Stimulated activated CD8-positive, alpha-beta memory T cell treated with anti-CD3 and anti-CD28 coated beads, Interleukin-7, amount 100 ng/mL, for 48 hours (primary cell): ENCODE measurements around the gene ROBO2.

Experiments
- DNase-seq, 2 donors: peaks; one replicate each; pipeline ENCODE4 v3.0.0-alpha.2; 2020; ENCODE audit warnings: low read depth in 1 of 2; ENCODE audit errors: extremely low read depth in 1 of 2

ROBO2 gene

DNA sequence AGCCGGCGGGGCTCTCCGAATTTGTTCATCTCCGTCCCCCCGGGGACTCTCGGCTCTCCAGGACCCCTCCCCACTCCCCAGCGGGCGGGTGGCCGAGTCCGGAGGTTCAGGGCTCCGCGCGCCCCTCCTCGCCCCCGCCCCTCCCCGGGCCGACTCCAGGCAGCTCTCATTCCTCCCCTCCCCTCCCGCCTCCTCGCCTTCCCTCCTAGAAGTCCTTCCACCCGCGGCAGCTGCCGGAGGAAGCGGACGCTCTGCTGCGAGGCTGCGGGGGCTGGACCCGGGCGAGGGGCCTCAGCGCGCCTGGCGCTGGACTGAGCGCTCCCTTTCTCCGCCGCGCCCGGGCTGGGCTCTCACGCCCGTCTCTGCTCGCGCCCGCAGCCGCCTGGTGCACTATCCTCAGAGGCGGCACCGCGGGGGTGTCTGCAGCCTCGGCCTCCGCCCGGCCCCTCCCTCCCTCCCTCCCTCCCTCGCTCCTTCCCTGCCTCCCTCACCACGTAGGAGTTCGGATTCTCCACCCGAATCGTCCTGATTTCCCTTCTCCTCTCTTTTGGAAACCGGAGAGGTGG lies at the start of gene ROBO2:
Gene ROBO2 (plus strand): TSS at position 494 of the 566 bp plus-strand sequence. CDS start 687 bp downstream, outside the sequence.
- DNase-seq, result no peak

GRCh38 chr3:76990606-76991005 lies 49.3 kb upstream of the ROBO2 start:
- no peak for DNase-seq

DNA sequence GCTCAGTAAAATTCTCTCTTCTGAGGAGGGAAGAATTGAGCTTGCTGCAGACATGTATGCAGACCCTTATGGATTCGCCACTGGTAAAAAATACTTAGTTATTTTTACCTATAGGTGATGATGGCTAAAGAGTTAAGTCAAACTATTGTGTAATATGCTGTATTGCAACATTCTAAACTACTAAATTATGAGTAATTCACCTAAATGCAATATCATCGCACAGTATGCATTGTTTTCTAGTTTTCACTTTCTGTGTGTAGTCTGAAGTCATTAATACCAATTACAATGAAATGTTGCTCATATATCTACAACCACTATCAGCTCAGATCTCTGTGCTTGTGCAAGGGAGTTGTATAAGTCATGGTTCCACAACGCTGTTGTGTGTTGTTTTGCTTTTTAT lies 48.7 kb upstream of the ROBO2 start:
- DNase-seq, result no peak

DNA sequence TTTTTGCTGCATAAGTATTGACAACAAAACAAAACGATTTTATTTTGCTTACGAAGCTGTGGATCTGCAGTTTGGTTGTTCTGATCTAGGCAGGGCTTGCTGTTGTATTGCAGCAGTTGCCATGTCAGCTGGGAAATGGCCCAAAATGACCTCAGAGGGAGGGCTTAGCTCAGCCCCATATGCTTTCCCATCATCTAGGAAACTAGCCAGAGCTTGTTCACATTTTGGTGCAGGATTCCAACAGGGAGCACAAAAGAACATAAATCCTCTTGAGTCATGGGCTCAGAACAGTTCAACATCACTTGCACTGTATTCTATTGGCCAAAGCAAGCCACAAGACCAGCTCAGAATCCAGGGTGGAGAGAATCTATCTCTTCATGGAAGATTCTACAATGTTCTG lies 42.2 kb upstream of the ROBO2 start:
- no peak for DNase-seq

GRCh38 chr3:76998555-76998954 lies 41.3 kb upstream of the ROBO2 start:
- no peak for DNase-seq

DNA sequence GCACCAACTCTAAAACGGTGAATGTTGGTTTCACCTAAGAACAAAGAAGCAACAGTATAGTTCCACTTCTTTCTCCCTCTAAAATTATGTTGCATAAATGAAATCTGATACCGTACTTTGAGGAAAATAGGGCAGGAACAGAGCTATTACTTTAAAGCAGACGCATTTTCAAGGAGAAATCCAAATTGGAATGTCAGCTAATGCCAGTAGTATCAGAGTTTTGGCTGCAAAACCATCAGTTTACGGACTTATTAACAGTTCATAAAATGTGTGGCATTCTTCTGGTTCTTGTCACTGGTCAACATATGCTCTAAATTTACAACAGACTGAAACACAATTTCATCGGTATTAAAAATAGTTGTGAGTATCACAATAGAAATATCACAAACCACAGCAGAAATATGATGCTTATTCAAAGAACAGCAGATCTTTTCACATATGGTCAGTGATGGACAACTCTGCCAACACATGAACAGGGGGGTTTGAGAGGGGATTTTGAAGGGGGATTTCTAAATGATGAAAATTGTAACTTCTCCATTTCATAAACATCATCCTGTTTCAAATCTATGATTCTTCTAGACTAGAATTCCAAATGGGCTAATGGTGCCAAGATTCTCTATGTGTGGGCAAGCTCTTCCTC lies 38.7 kb upstream of the ROBO2 start:
- no peak for DNase-seq

DNA sequence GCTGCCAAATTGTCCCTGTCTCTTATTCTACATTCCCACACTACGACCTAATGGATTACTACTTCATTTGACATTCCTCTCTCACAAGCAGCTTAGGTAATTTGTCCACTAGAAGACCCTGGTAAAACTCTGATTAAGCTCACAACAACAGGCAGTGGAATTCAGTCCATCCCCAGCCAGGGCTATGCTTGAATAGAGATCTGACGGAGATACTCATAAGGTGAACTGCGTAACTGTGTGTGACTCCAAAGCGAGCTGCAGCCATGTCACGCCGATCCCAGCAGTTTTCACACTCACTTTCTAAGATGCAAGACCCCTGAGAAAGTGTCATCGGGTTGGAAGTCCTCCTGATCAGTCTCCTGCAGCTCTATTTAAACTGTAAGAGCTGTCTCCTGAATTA lies 25.7 kb upstream of the ROBO2 start:
- no peak for DNase-seq

- no peak for DNase-seq
Observed at GRCh38 chr3:77025471-77025870, 14.4 kb upstream of the ROBO2 start.

- no peak for DNase-seq
Observed at GRCh38 chr3:77026904-77027634, 12.8 kb upstream of the ROBO2 start.

- DNase-seq, result no peak
Observed at GRCh38 chr3:77028005-77028404, 11.9 kb upstream of the ROBO2 start.

- no peak for DNase-seq
Observed at GRCh38 chr3:77038468-77038929, 1.4 kb upstream of the ROBO2 start.

GRCh38 chr3:77038930-77039605 lies 831 bp upstream of the ROBO2 start:
- no peak for DNase-seq

DNA sequence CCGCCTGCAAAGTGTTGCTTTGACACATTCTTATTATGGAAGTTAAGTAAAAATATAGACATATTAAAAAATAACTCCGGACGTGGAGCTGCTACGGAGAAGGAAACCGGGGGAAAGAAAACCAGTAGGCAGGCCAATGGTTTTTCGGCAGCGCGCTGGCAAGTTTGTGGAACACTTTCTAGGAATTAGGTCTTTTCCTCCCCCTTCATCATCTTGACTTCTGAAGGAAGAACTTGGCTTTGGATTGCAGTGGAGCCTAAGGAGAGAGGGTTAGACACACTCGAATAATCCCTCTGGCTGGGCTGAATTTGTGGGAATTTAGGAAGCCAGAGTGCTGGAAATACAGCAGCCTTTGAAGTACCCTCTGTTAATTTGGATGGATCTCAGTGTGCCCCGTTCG lies 317 bp downstream of the ROBO2 start:
- no peak for DNase-seq

DNA sequence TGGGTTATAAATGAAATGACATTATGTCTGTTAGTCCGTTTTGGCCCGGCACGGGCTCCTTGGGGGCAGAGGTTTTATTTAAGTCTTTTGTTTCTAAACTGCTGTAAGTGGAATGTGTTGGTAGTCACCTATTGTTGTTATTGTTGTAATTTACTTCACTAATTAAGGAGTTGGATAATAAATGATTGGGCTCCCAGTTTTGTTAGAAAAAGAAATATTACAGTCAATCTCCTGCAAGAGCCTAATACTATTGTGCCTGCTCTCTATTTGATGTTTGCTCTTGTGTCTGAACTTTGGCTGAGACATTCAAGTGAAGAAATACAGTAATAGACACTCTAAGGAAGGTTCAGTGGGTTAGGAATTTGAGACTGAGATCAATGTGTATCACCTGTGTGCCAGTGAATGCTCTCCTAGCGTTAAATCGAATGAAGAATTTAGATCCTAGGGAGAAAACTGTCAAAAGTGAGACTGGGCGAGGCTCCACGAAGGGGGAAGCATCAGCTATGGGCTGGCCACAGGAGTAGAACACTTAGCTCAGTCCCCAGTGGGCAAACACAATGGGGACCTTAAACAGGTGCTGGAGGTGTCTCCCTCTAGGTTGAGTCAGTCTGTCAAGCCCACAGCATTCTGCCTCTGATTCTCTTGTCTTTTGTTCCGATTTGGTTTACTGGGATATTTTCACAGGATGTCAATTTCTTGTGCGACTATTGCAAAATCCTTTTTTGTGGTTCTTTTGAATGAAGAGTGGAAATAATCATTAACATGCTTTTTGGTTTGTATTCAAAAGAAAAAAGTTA lies 1.2 kb downstream of the ROBO2 start:
- no peak for DNase-seq

DNA sequence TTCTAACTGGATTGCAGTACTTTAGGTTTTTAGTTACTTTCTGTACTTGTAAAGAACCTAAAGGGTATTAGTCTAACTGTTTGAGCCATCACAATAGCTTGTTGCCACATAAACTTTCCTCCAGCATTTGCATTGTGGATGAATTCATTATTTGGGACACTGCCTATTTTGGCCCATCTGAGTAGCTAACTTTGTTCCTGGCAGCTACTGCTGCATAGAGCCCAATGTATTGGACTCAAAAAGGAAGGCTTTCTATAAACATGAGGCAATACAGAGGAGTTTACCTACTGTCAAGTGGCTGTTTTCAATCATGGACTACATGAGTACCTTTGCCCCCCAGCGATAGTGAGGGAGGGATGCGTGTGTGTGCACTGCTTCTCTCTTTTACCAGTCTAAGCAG lies 1.9 kb downstream of the ROBO2 start:
- DNase-seq, result no peak

- DNase-seq, result no peak
Observed at GRCh38 chr3:77042343-77042742, 2.4 kb downstream of the ROBO2 start.

DNA sequence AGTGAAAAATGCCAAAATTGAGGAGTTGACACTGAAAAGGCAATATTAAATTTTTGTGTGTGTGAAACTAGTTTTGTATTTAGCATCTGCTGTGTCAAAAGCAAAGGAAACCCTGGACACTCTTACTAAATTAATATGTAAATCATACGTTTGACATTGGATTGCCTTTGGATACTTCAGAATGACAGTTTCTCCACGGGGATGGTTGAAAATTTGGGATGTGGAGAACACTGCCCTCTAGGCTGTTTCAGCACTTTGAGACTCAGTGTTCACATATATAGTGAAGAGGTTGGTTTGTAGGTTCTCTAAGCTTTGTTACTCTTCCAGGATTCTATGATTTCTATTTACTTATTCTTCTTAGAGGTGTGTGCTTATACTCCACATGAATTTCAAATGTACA lies 3.0 kb downstream of the ROBO2 start:
- no peak for DNase-seq

DNA sequence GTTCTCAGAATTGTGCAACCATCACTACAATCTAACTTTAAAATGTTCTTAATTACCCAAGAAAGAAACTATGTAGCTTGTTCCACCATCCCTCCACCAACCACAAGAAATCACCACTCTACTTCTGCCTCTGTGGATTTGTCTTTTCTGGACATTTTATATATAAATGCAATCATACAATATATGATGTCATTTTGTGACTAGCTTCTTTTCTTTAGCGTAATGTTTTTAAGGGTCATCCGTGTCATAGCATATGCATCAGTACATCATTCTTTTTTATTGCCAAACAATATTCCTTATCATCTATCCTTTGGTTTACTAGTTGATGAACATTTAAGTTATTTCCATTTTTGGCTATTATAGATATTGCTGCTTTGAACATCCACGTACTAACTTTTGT lies 5.8 kb downstream of the ROBO2 start:
- DNase-seq, result no peak

- no peak for DNase-seq
Observed at GRCh38 chr3:77048186-77048585, 8.3 kb downstream of the ROBO2 start.

DNA sequence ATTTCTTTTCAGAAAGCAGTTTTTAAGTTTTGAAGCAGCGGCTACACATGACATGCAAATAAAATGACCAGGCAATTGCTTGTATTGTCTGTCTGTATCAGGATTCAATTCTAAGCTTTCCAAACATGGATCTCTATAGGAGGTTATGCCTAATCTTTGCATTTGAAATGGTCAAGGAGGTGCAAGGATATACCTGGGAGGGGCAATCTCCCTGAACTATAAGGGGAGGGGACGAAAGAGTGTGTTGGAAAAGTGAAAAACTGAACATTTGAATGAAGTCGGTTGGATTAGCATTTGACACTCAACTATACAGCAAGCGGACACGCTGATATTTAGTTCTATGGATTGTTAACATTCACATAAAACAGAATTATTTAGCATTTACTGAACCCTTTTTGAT lies 11.7 kb downstream of the ROBO2 start:
- DNase-seq, result no peak

- DNase-seq, result no peak
Observed at GRCh38 chr3:77052051-77052501, 12.2 kb downstream of the ROBO2 start.
